ENCODE measurements around the gene MCMBP. TPM values are rescaled to one million over a fixed set of nuclear protein-coding genes. Genes with fewer than 3 reads are reported as not detected.

The MCMBP gene
- total and polyA plus RNA-seq, 2 experiments from 2014 or later = 47.9 to 53.7 TPM

DNA sequence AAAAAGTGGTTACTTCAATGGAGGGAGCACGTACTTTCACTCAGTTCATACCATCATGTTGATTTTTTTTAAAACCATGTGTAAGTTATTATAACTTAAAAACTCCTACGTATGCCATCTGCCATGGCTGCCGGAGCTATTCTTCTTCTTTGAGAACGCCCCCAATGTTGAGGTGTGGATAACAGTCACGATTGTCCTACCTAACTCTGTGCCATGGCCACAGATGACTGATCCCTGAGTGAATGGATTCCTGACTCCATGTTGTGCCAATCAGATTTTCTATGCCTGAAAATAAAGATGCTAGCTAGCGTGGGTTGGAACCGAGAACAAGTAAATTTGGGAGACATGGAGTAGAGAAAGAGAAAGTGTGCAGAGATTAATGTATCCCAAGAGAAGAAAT, 5.3 kb downstream of the MCMBP start:
- Histone ChIP-seq H3K79me2 (ENCODE audit: insufficient read depth) (peaks cover 99% of the 10 kb centered on the region), H3K27me3 (replicated peaks; ENCODE audit: insufficient read depth) (no peaks in the 10 kb centered on the region), H3K4me3 (no peak overlapping the region), H3K36me3 (ENCODE audit: low read depth) (no peaks in the 10 kb centered on the region; the same call in 1 of the 2 replicates), H2AFZ (no peak overlapping the region), H3K9me2 (ENCODE audit: insufficient read depth) (no peaks in the 10 kb centered on the region), H4K20me1 (ENCODE audit: insufficient read depth) (peaks cover 3% of the 10 kb centered on the region), H3F3A (ENCODE audit: insufficient read depth) (peaks cover 9% of the 10 kb centered on the region), H3K9me3 (ENCODE audit: low read depth) (no peaks in the 10 kb centered on the region), H3K4me2 (ENCODE audit: unreplicated experiment) (no peak overlapping the region), H3K9ac (no peak overlapping the region), H3K4me1 (ENCODE audit: insufficient read depth) (peaks cover 12% of the 10 kb centered on the region), H3K27ac (no peak overlapping the region)
- in situ Hi-C loops (cut with MboI) = no loop called here
- no peak for DNase-seq
- TF ChIP-seq EZH2phosphoT487 (IDR thresholded peaks at IDR 0.05; ENCODE audit: insufficient read depth, low read depth) = no peak
- TF ChIP-seq EZH2 (IDR thresholded peaks at IDR 0.05; ENCODE audit: insufficient read depth, poor library complexity, severe bottlenecking) = no peak
- 87 to 88% methylated on average over 7 of the region's 7 CpGs for WGBS, 2 experiments (ENCODE audit: low coverage in 1 of 2, low lambda C conversion rate in 2 of 2, missing lambda C conversion rate in 2 of 2)

DNA sequence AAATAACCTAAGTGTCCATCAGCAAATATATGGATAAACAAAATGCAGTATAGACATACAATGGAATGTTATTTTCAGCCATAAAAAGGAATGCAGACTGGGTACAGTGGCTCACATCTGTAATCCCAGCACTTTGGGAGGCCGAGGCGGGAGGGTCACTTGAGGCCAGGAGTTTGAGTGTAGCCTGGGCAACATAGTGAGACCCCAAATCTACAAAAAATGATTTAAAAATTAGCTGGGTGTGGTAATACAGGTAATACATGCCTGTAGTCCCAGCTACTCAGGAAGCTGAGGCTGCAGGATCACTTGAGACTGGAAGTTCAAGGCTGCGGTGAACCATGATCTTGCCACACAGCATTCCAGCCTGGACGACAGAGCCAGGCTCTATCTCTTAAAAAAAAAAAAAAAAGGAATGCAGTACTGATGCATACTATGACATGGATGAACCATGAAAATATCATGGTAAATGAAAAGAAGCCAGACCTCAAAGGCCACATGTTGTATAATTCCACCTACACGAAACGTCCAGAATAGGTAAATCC, 6.9 kb downstream of the MCMBP start:
- Histone ChIP-seq H3K9ac (no peak overlapping the region), H3K36me3 (ENCODE audit: low read depth) (no peaks in the 10 kb centered on the region; the same call in 1 of the 2 replicates), H3K27me3 (replicated peaks; ENCODE audit: insufficient read depth) (no peaks in the 10 kb centered on the region), H3K79me2 (ENCODE audit: insufficient read depth) (peaks cover 100% of the 10 kb centered on the region), H3K4me2 (ENCODE audit: unreplicated experiment) (no peak overlapping the region), H3K27ac (no peak overlapping the region), H2AFZ (no peak overlapping the region), H3K4me1 (ENCODE audit: insufficient read depth) (peaks cover 6% of the 10 kb centered on the region; the same call in 1 of the 2 replicates), H4K20me1 (ENCODE audit: insufficient read depth) (peaks cover 3% of the 10 kb centered on the region), H3K9me3 (ENCODE audit: low read depth) (no peaks in the 10 kb centered on the region), H3K9me2 (ENCODE audit: insufficient read depth) (no peaks in the 10 kb centered on the region), H3K4me3 (no peak overlapping the region), H3F3A (ENCODE audit: insufficient read depth) (no peaks in the 10 kb centered on the region)
- 94 to 96% methylated on average over 6 of the region's 6 CpGs for WGBS, 2 experiments (ENCODE audit: low coverage in 1 of 2, low lambda C conversion rate in 2 of 2, missing lambda C conversion rate in 2 of 2)
- TF ChIP-seq EZH2phosphoT487 (IDR thresholded peaks at IDR 0.05; ENCODE audit: insufficient read depth, low read depth) (no peak), EZH2 (IDR thresholded peaks at IDR 0.05; ENCODE audit: insufficient read depth, poor library complexity, severe bottlenecking) (no peak)
- DNase-seq = no peak
- in situ Hi-C loops (cut with MboI) = no loop called here

DNA sequence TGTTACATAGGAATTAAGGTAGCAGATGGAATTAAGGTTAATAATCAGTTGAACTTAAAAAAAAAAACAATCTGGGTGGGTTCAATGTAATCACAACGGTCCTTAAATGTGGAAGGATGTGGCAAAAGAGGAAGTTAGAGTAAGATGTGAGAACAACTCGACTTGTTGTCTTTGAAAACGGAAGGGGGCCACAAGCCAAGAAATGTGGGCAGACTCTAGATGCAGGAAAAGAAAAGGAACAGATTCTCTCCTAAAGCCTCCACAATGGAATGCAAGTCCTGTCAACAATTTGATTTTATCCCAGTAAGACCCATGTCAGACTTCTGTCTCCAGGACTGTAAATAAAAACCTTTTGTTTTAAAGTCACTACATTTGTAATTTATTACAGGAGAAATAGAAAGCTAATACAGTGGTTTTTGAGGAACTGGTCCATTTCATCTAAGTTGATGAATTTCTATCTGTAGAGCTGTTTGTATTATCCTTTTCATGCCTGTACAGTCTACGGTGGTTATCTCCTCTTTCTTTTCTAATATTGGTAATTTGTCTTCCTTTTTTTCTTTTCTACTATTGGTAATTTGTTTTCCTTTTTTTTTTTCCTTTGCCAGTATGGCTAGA, 8.6 kb downstream of the MCMBP start:
- no peak for TF ChIP-seq EZH2 (IDR thresholded peaks at IDR 0.05; ENCODE audit: insufficient read depth, poor library complexity, severe bottlenecking)
- no peak for TF ChIP-seq EZH2phosphoT487 (IDR thresholded peaks at IDR 0.05; ENCODE audit: insufficient read depth, low read depth)
- no peaks in the 10 kb centered on the region for H3K9me3 ChIP-seq (ENCODE audit: low read depth)
- peaks cover 6% of the 10 kb centered on the region; the same call in 1 of the 2 replicates for H4K20me1 ChIP-seq (ENCODE audit: insufficient read depth)
- no peak overlapping the region for H3K27ac ChIP-seq
- peaks cover 4% of the 10 kb centered on the region; the same call in 1 of the 2 replicates for H3K4me1 ChIP-seq (ENCODE audit: insufficient read depth)
- H3K9ac ChIP-seq = no peak overlapping the region
- peaks cover 6% of the 10 kb centered on the region; the same call in 1 of the 2 replicates for H3F3A ChIP-seq (ENCODE audit: insufficient read depth)
- no peaks in the 10 kb centered on the region; the same call in 1 of the 2 replicates for H3K36me3 ChIP-seq (ENCODE audit: low read depth)
- no peaks in the 10 kb centered on the region for H3K9me2 ChIP-seq (ENCODE audit: insufficient read depth)
- H3K4me3 ChIP-seq = no peak overlapping the region
- no peaks in the 10 kb centered on the region for H3K27me3 ChIP-seq (replicated peaks; ENCODE audit: insufficient read depth)
- H3K79me2 ChIP-seq (ENCODE audit: insufficient read depth) = peaks cover 100% of the 10 kb centered on the region
- no peak overlapping the region for H3K4me2 ChIP-seq (ENCODE audit: unreplicated experiment)
- in situ Hi-C loops (cut with MboI) = no loop called here
- no peak overlapping the region for H2AFZ ChIP-seq
- 74 to 78% methylated on average over 4 of the region's 4 CpGs for WGBS, 2 experiments (ENCODE audit: low coverage in 1 of 2, low lambda C conversion rate in 2 of 2, missing lambda C conversion rate in 2 of 2)
- DNase-seq = no peak

DNA sequence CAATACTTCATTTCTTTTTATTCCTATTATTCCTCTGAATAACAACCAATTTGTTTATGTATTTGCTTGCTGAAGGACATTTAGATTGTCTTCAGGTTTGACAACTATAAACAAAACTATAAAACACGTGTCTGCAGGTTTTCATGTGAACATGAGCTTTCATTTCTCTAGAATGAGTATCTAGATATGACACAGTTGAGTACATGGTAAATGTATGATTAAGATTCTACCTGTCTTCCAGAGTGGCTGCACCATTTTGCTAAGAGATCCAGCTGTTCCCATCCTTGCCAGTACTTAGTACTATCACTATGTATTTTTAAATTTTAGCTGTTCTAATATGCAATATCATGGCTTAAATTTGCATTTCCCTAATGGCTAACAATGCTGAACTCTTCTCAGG, 10.1 kb downstream of the MCMBP start:
- Histone ChIP-seq H3K9me2 (ENCODE audit: insufficient read depth) (no peaks in the 10 kb centered on the region), H3K4me2 (ENCODE audit: unreplicated experiment) (no peak overlapping the region), H3K79me2 (ENCODE audit: insufficient read depth) (peaks cover 100% of the 10 kb centered on the region), H3K4me1 (ENCODE audit: insufficient read depth) (peaks cover 4% of the 10 kb centered on the region; the same call in 1 of the 2 replicates), H3K4me3 (no peak overlapping the region), H3F3A (ENCODE audit: insufficient read depth) (peaks cover 6% of the 10 kb centered on the region; the same call in 1 of the 2 replicates), H3K9me3 (ENCODE audit: low read depth) (no peaks in the 10 kb centered on the region), H3K36me3 (ENCODE audit: low read depth) (peaks cover 3% of the 10 kb centered on the region; the same call in 1 of the 2 replicates), H3K27me3 (replicated peaks; ENCODE audit: insufficient read depth) (no peaks in the 10 kb centered on the region), H4K20me1 (ENCODE audit: insufficient read depth) (peaks cover 8% of the 10 kb centered on the region; the same call in 1 of the 2 replicates), H3K9ac (no peak overlapping the region), H3K27ac (no peak overlapping the region), H2AFZ (no peak overlapping the region)
- DNase-seq = no peak
- WGBS, 2 experiments (ENCODE audit: low coverage in 1 of 2, low lambda C conversion rate in 2 of 2, missing lambda C conversion rate in 2 of 2) = 94 to 96% methylated on average over 1 of the region's 1 CpG
- in situ Hi-C loops (cut with MboI) = no loop called here
- TF ChIP-seq EZH2 (IDR thresholded peaks at IDR 0.05; ENCODE audit: insufficient read depth, poor library complexity, severe bottlenecking) (no peak), EZH2phosphoT487 (IDR thresholded peaks at IDR 0.05; ENCODE audit: insufficient read depth, low read depth) (no peak)
